Choroid plexus epithelial cell (primary cell): ENCODE measurements around the gene METTL27.

Source experiments
- DNase-seq: peaks from one replicate; pipeline ENCODE4 v3.0.0-alpha.2; 2010; ENCODE audit warnings: low read depth
- H3K4me3 ChIP-seq: 2 replicates; pipeline ENCODE4 v1.5.1; 2011; ENCODE audit warnings: low read depth, mild to moderate bottlenecking, control low read depth, low read length, moderate library complexity
- CTCF ChIP-seq: conservative IDR thresholded peaks from 2 replicates; pipeline ENCODE4 v1.5.1; 2011; ENCODE audit warnings: low read depth, mild to moderate bottlenecking, control low read depth, inconsistent platforms, low read length, moderate library complexity

METTL27 gene

GRCh38 chr7:73829505-73829904 is 12.8 kb downstream of the METTL27 start:
- no peak overlapping the region for H3K4me3 ChIP-seq
- DNase-seq = no peak
- TF ChIP-seq CTCF = no peak

- TF ChIP-seq CTCF = no peak
- H3K4me3 ChIP-seq = no peak overlapping the region
- DNase-seq = no peak
Measured at GRCh38 chr7:73828972-73829371, 13.3 kb downstream of the METTL27 start.

GRCh38 chr7:73828107-73828803 is 14.1 kb downstream of the METTL27 start:
- no peak overlapping the region for H3K4me3 ChIP-seq
- peak; percentile 28 for DNase-seq

GRCh38 chr7:73827567-73828106 is 14.7 kb downstream of the METTL27 start:
- no peak for DNase-seq
- no peak overlapping the region for H3K4me3 ChIP-seq
- no peak for TF ChIP-seq CTCF

More at GRCh38 chr7:73828107-73828803, 14.1 kb downstream of the METTL27 start:
- no peak for TF ChIP-seq CTCF

- no peak for DNase-seq
- H3K4me3 ChIP-seq = no peak overlapping the region
- no peak for TF ChIP-seq CTCF
Measured at GRCh38 chr7:73824986-73825385, 17.3 kb downstream of the METTL27 start.

GRCh38 chr7:73823873-73824592 is 18.3 kb downstream of the METTL27 start:
- no peak for TF ChIP-seq CTCF
- no peak overlapping the region for H3K4me3 ChIP-seq
- DNase-seq = no peak
